ENCODE data around the gene CPSF2. TPM values are rescaled to one million over a fixed set of nuclear protein-coding genes. Genes with fewer than 3 reads are reported as not detected.

Gene CPSF2
- total and polyA plus RNA-seq, 2 experiments from 2014 or later: 23.3 to 39.6 TPM

DNA sequence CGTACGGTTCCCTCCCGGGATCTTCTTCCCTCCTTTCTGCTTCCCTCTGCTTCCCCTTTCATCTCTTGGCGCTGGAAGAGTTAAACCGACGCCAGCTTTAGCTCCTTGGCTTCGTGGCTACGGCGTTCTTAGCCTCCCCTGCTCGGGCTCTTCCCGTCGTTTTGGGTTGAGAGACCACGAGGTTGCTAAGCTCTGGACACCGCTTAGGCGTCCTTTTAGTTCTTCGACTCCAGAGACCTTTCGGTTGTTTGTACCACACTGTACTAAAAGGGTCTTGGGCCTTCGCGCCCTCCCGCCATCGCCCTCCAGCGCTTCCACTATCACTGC lies 545 bp downstream of the CPSF2 start:
- WGBS (ENCODE audit: low lambda C conversion rate, missing lambda C conversion rate): under 1% methylated on average over 22 of the region's 22 CpGs
- Histone ChIP-seq H3K27ac (peak overlapping the region; percentile 98), H3K27me3 (no peaks in the 10 kb centered on the region), H3K4me1 (ENCODE audit: insufficient read depth) (peaks cover 13% of the 10 kb centered on the region), H3K9me2 (replicated peaks; ENCODE audit: insufficient read depth) (no peaks in the 10 kb centered on the region), H4K20me1 (ENCODE audit: insufficient read depth, poor library complexity, severe bottlenecking) (no peaks in the 10 kb centered on the region), H3K79me2 (peaks cover 75% of the 10 kb centered on the region), H3K9me3 (ENCODE audit: low read depth) (no peaks in the 10 kb centered on the region), H2AFZ (peak overlapping the region; percentile 97), H3K36me3 (replicated peaks; ENCODE audit: insufficient read depth, low read depth) (no peaks in the 10 kb centered on the region), H3K4me2 (peak overlapping the region; percentile 90), H3K4me3 (peak overlapping the region; percentile 95)
- no peak for DNase-seq (ENCODE audit: low spot score)
- TF ChIP-seq, protein P1, sequence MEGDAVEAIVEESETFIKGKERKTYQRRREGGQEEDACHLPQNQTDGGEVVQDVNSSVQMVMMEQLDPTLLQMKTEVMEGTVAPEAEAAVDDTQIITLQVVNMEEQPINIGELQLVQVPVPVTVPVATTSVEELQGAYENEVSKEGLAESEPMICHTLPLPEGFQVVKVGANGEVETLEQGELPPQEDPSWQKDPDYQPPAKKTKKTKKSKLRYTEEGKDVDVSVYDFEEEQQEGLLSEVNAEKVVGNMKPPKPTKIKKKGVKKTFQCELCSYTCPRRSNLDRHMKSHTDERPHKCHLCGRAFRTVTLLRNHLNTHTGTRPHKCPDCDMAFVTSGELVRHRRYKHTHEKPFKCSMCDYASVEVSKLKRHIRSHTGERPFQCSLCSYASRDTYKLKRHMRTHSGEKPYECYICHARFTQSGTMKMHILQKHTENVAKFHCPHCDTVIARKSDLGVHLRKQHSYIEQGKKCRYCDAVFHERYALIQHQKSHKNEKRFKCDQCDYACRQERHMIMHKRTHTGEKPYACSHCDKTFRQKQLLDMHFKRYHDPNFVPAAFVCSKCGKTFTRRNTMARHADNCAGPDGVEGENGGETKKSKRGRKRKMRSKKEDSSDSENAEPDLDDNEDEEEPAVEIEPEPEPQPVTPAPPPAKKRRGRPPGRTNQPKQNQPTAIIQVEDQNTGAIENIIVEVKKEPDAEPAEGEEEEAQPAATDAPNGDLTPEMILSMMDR (IDR thresholded peaks at IDR 0.05; ENCODE audit: poor library complexity): no peak
- TF ChIP-seq EZH2phosphoT487 (IDR thresholded peaks at IDR 0.05; ENCODE audit: low read depth, severe bottlenecking, unreplicated experiment) (no peak), EZH2 (IDR thresholded peaks at IDR 0.05; ENCODE audit: borderline replicate concordance) (no peak)

DNA sequence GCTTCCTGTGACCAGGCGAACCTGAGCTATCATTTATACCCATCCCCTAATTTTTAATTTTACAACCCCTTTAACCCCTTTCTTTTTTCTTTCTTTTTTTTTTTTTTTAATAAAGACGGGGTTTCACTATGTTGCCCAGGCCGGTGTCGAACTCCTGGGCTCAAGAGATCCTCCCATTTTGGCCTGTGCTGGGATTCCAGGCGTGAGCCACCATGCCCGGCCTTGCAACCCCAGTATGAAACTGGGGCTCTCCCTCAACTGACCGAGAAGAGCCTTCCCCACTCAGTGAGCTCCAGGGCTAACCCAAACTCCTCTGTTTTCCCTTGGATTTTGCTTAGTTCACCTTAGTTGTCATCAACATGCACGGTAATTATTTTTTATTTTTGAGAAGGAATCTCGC lies 992 bp downstream of the CPSF2 start:
- Histone ChIP-seq H4K20me1 (ENCODE audit: insufficient read depth, poor library complexity, severe bottlenecking) (no peaks in the 10 kb centered on the region), H3K79me2 (peaks cover 75% of the 10 kb centered on the region), H3K4me3 (peak overlapping the region; percentile 95), H3K9me2 (replicated peaks; ENCODE audit: insufficient read depth) (no peaks in the 10 kb centered on the region), H3K27ac (peak overlapping the region; percentile 98), H2AFZ (peak overlapping the region; percentile 97), H3K36me3 (replicated peaks; ENCODE audit: insufficient read depth, low read depth) (no peaks in the 10 kb centered on the region), H3K4me2 (peak overlapping the region; percentile 90), H3K4me1 (ENCODE audit: insufficient read depth) (peaks cover 13% of the 10 kb centered on the region), H3K27me3 (no peaks in the 10 kb centered on the region), H3K9me3 (ENCODE audit: low read depth) (no peaks in the 10 kb centered on the region)
- DNase-seq (ENCODE audit: low spot score): no peak
- 49% methylated on average over 9 of the region's 9 CpGs for WGBS (ENCODE audit: low lambda C conversion rate, missing lambda C conversion rate)
- TF ChIP-seq EZH2phosphoT487 (IDR thresholded peaks at IDR 0.05; ENCODE audit: low read depth, severe bottlenecking, unreplicated experiment): no peak
- no peak for TF ChIP-seq EZH2 (IDR thresholded peaks at IDR 0.05; ENCODE audit: borderline replicate concordance)
- TF ChIP-seq, protein P1 (IDR thresholded peaks at IDR 0.05; ENCODE audit: poor library complexity): no peak

DNA sequence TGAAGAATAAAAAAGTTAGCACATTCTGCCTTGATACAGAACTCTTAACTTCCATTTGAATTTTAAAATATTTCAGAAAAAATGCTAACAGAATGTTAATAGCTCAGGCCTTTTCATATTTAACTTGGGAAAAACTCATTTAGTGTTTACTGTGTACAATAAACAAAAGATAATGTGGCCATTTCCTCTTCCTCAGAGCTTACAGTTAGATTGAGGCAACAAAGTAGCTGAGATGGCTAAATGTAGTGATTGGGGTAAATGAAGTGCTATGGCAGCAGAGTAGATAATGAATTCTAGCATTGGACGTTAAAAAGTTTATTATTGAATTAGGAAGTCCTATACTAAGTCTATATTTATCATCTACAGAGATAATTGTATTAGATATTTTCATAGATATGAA lies 12.7 kb downstream of the CPSF2 start:
- H3K9me3 ChIP-seq (ENCODE audit: low read depth): no peaks in the 10 kb centered on the region
- H3K79me2 ChIP-seq: peaks cover 4% of the 10 kb centered on the region
- no peaks in the 10 kb centered on the region for H3K36me3 ChIP-seq (replicated peaks; ENCODE audit: insufficient read depth, low read depth)
- DNase-seq (ENCODE audit: low spot score): no peak
- WGBS (ENCODE audit: low lambda C conversion rate, missing lambda C conversion rate): 86% methylated on average over 1 of the region's 1 CpG
- TF ChIP-seq EZH2phosphoT487 (IDR thresholded peaks at IDR 0.05; ENCODE audit: low read depth, severe bottlenecking, unreplicated experiment): no peak
- H3K9me2 ChIP-seq (replicated peaks; ENCODE audit: insufficient read depth): no peaks in the 10 kb centered on the region
- H2AFZ ChIP-seq: no peak overlapping the region
- H3K27me3 ChIP-seq: no peaks in the 10 kb centered on the region
- H3K4me2 ChIP-seq: no peak overlapping the region
- no peaks in the 10 kb centered on the region for H3K4me1 ChIP-seq (ENCODE audit: insufficient read depth)
- H3K4me3 ChIP-seq: no peak overlapping the region
- H4K20me1 ChIP-seq (ENCODE audit: insufficient read depth, poor library complexity, severe bottlenecking): no peaks in the 10 kb centered on the region
- H3K27ac ChIP-seq: no peak overlapping the region

DNA sequence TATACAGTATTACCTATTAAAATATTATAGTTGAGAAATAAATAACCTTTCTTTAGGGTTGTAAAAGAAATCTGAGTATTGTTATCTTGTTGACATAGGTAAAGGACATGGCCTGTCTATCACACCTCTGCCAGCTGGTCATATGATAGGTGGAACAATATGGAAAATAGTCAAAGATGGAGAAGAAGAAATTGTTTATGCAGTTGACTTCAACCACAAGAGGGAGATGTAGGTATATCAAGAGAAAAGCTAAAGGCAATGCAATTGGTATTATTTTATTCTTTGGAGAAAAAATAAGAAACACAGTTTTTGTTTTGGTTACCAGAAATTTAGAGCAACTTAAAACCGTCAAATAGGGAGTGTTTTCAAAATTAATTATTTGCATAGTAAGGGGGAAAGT lies 13.5 kb downstream of the CPSF2 start:
- DNase-seq (ENCODE audit: low spot score): peak; percentile 43
- H3K4me1 ChIP-seq (ENCODE audit: insufficient read depth): no peaks in the 10 kb centered on the region
- WGBS (ENCODE audit: low lambda C conversion rate, missing lambda C conversion rate): 85% methylated on average over 1 of the region's 1 CpG

More for the DNA sequence above, 13.5 kb downstream of the CPSF2 start:
- no peak overlapping the region for H2AFZ ChIP-seq
- TF ChIP-seq EZH2 (IDR thresholded peaks at IDR 0.05; ENCODE audit: borderline replicate concordance) (no peak), EZH2phosphoT487 (IDR thresholded peaks at IDR 0.05; ENCODE audit: low read depth, severe bottlenecking, unreplicated experiment) (no peak)
- TF ChIP-seq, protein P1 (IDR thresholded peaks at IDR 0.05; ENCODE audit: poor library complexity): peak; percentile 68
- no peaks in the 10 kb centered on the region for H3K9me2 ChIP-seq (replicated peaks; ENCODE audit: insufficient read depth)
- H3K4me2 ChIP-seq: no peak overlapping the region
- H4K20me1 ChIP-seq (ENCODE audit: insufficient read depth, poor library complexity, severe bottlenecking): no peaks in the 10 kb centered on the region
- no peak overlapping the region for H3K4me3 ChIP-seq
- H3K79me2 ChIP-seq: peaks cover 4% of the 10 kb centered on the region
- H3K27me3 ChIP-seq: no peaks in the 10 kb centered on the region
- H3K9me3 ChIP-seq (ENCODE audit: low read depth): no peaks in the 10 kb centered on the region
- no peak overlapping the region for H3K27ac ChIP-seq
- H3K36me3 ChIP-seq (replicated peaks; ENCODE audit: insufficient read depth, low read depth): no peaks in the 10 kb centered on the region
